IMR-90 (cell line): ENCODE data around the gene GNAT3. TPM values are rescaled to one million over a fixed set of nuclear protein-coding genes. Genes with fewer than 3 reads are reported as not detected.

Source experiments
- ATAC-seq: fragments of 200-7000 bp; cut with Tn5 transposase; 2 replicates; pipeline ENCODE4 v1.9.1; 2020; ENCODE audit warnings: low read depth, mild to moderate bottlenecking, moderate library complexity
- BruUV-seq: library from RNA; stranded (reverse); fragments of 400-500 nt; replicated peaks from 2 replicates; lab custom pipeline; 2021; lab: Mats Ljungman, UMichigan
- CTCF ChIA-PET: fragments of 300-600 bp; formaldehyde crosslinking; extraction: SDS; loops from one replicate; lab custom pipeline; 2021; ENCODE audit warnings: antibody characterized with exemption; lab: Yijun Ruan, JAX
- POLR2A ChIA-PET: fragments of 300-600 bp; sonication (Branson Sonifier 250); formaldehyde crosslinking; loops from one replicate; lab custom pipeline; 2022; ENCODE audit warnings: antibody characterized with exemption; ENCODE audit not compliant: unreplicated experiment; lab: Charles Lee
- DNase-seq: peaks from one replicate; pipeline ENCODE4 v3.0.0; 2013
- H2AFZ ChIP-seq: replicated peaks from 2 replicates; pipeline ENCODE3; 2013; ENCODE audit warnings: low read length, mild to moderate bottlenecking; ENCODE audit not compliant: poor library complexity
- H2AK5ac ChIP-seq: 2 replicates; pipeline ENCODE4 v1.6.1; 2013; ENCODE audit warnings: low read depth, low read length, inconsistent platforms
- H2AK9ac ChIP-seq: replicated peaks from 2 replicates; pipeline ENCODE3; 2013; ENCODE audit warnings: mild to moderate bottlenecking, low read depth, low read length, moderate library complexity; ENCODE audit not compliant: poor library complexity
- H2BK120ac ChIP-seq: 2 replicates; pipeline ENCODE4 v1.6.1; 2013; ENCODE audit warnings: low read depth, low read length, inconsistent platforms
- H2BK15ac ChIP-seq: 3 replicates; pipeline ENCODE4 v1.6.1; 2013; ENCODE audit warnings: low read depth, low read length, inconsistent platforms
- H2BK20ac ChIP-seq: 2 replicates; pipeline ENCODE4 v1.6.1; 2013; ENCODE audit warnings: low read depth, mild to moderate bottlenecking, inconsistent platforms, low read length, moderate library complexity
- H2BK5ac ChIP-seq: 2 replicates; pipeline ENCODE4 v1.6.1; 2013; ENCODE audit warnings: mild to moderate bottlenecking, low read depth, low read length, inconsistent platforms; ENCODE audit not compliant: poor library complexity, severe bottlenecking
- H3K14ac ChIP-seq: replicated peaks from 2 replicates; pipeline ENCODE4 v1.6.1; 2013; ENCODE audit warnings: low read depth, low read length, inconsistent platforms
- H3K18ac ChIP-seq: 2 replicates; pipeline ENCODE4 v1.6.1; 2013; ENCODE audit warnings: low read depth, low read length, control low read depth
- H3K23ac ChIP-seq: 2 replicates; pipeline ENCODE4 v1.6.1; 2013; ENCODE audit warnings: low read depth, low read length, inconsistent platforms
- H3K27ac ChIP-seq: 2 replicates; pipeline ENCODE4 v1.5.1; 2013; ENCODE audit warnings: mild to moderate bottlenecking, control low read depth, low read length; ENCODE audit not compliant: insufficient read depth
- H3K27me3 ChIP-seq: 2 replicates; pipeline ENCODE4 v1.6.1; 2013; ENCODE audit warnings: low read length; ENCODE audit not compliant: control insufficient read depth, insufficient read depth
- H3K36me3 ChIP-seq: 2 replicates; pipeline ENCODE4 v1.6.1; 2013; ENCODE audit warnings: low read length, mixed read lengths; ENCODE audit not compliant: control insufficient read depth, insufficient read depth
- H3K4ac ChIP-seq: 2 replicates; pipeline ENCODE4 v1.6.1; 2013; ENCODE audit warnings: low read depth, low read length, inconsistent platforms
- H3K4me1 ChIP-seq: 2 replicates; pipeline ENCODE4 v1.6.1; 2013; ENCODE audit warnings: low read length, mixed read lengths; ENCODE audit not compliant: control insufficient read depth, insufficient read depth
- H3K4me2 ChIP-seq: 2 replicates; pipeline ENCODE4 v1.6.1; 2013; ENCODE audit warnings: low read depth, mild to moderate bottlenecking, control low read depth, low read length, moderate library complexity
- H3K4me3 ChIP-seq: 2 replicates; pipeline ENCODE4 v1.5.1; 2013; ENCODE audit warnings: low read depth, mild to moderate bottlenecking, control low read depth, low read length, moderate library complexity; ENCODE audit not compliant: insufficient read depth
- H3K56ac ChIP-seq: 2 replicates; pipeline ENCODE4 v1.6.1; 2013; ENCODE audit warnings: low read length, inconsistent platforms; ENCODE audit not compliant: insufficient read depth; ENCODE audit errors: extremely low read depth
- H3K79me1 ChIP-seq, 2 experiments: 2 replicates each; pipeline ENCODE4 v1.6.1; 2013; ENCODE audit warnings: low read length in 2 of 2, inconsistent platforms in 1 of 2, low read depth in 1 of 2
- H3K9ac ChIP-seq: 2 replicates; pipeline ENCODE4 v1.6.1; 2013; ENCODE audit warnings: low read depth, low read length, control low read depth
- H3K9me1 ChIP-seq: 2 replicates; pipeline ENCODE4 v1.6.1; 2013; ENCODE audit warnings: low read length, inconsistent platforms; ENCODE audit not compliant: insufficient read depth
- H3K9me3 ChIP-seq: 2 replicates; pipeline ENCODE4 v1.6.1; 2013; ENCODE audit warnings: low read length; ENCODE audit not compliant: control insufficient read depth, insufficient read depth
- H4K20me1 ChIP-seq: 2 replicates; pipeline ENCODE4 v1.6.1; 2013; ENCODE audit warnings: low read length, inconsistent platforms; ENCODE audit not compliant: insufficient read depth
- H4K5ac ChIP-seq: 2 replicates; pipeline ENCODE4 v1.6.1; 2013; ENCODE audit warnings: mild to moderate bottlenecking, low read depth, low read length, control low read depth
- H4K8ac ChIP-seq, 2 experiments: 2 replicates each; pipeline ENCODE4 v1.6.1; 2013; ENCODE audit warnings: low read depth in 2 of 2, low read length in 2 of 2, control low read depth in 1 of 2, inconsistent platforms in 1 of 2
- H4K91ac ChIP-seq: 2 replicates; pipeline ENCODE4 v1.6.1; 2013; ENCODE audit warnings: low read depth, low read length, inconsistent platforms; ENCODE audit not compliant: insufficient read depth
- BHLHE40 ChIP-seq: fragments of 150-350 bp; IDR thresholded peaks from 2 replicates; pipeline ENCODE4 v1.6.1; 2016; ENCODE audit warnings: mild to moderate bottlenecking, low read depth, low read length
- CEBPB ChIP-seq: IDR thresholded peaks from 2 replicates; pipeline ENCODE4 v1.6.1; 2012; ENCODE audit warnings: low read depth, low read length, improper control_type of control experiment
- CHD1 ChIP-seq: IDR thresholded peaks from 2 replicates; pipeline ENCODE4 v1.6.1; 2012; ENCODE audit warnings: low read depth, low read length, improper control_type of control experiment
- ELK1 ChIP-seq: fragments of 150-350 bp; IDR thresholded peaks from 2 replicates; pipeline ENCODE4 v1.6.1; 2016; ENCODE audit warnings: low read depth, mild to moderate bottlenecking, low read length, moderate library complexity, borderline replicate concordance
- FOS ChIP-seq: fragments of 150-350 bp; IDR thresholded peaks from 2 replicates; pipeline ENCODE4 v1.6.1; 2016; ENCODE audit warnings: low read depth, low read length
- MAFK ChIP-seq: IDR thresholded peaks from 2 replicates; pipeline ENCODE4 v1.6.1; 2012; ENCODE audit warnings: low read depth, low read length, improper control_type of control experiment
- MAZ ChIP-seq: IDR thresholded peaks from 2 replicates; pipeline ENCODE4 v1.6.1; 2012; ENCODE audit warnings: low read depth, mild to moderate bottlenecking, low read length, improper control_type of control experiment, moderate library complexity, borderline replicate concordance
- NFE2L2 ChIP-seq: fragments of 150-350 bp; IDR thresholded peaks from 2 replicates; pipeline ENCODE4 v1.6.1; 2016; ENCODE audit warnings: low read depth, mild to moderate bottlenecking, low read length
- POLR2A ChIP-seq: IDR thresholded peaks from 2 replicates; pipeline ENCODE4 v1.6.1; 2012; ENCODE audit warnings: mild to moderate bottlenecking, low read depth, low read length
- RAD21 ChIP-seq: IDR thresholded peaks from 2 replicates; pipeline ENCODE4 v1.6.1; 2012; ENCODE audit warnings: low read length, improper control_type of control experiment
- RCOR1 ChIP-seq: IDR thresholded peaks from 2 replicates; pipeline ENCODE4 v1.6.1; 2012; ENCODE audit warnings: mild to moderate bottlenecking, low read length, improper control_type of control experiment; ENCODE audit not compliant: insufficient replicate concordance
- RFX5 ChIP-seq: IDR thresholded peaks from 2 replicates; pipeline ENCODE4 v1.8.0; 2012; ENCODE audit warnings: low read depth, mild to moderate bottlenecking, low read length, moderate library complexity
- SMC3 ChIP-seq: fragments of 150-350 bp; IDR thresholded peaks from 2 replicates; pipeline ENCODE4 v1.6.1; 2016; ENCODE audit warnings: low read depth, mild to moderate bottlenecking, antibody characterized with exemption, low read length, moderate library complexity
- USF2 ChIP-seq: fragments of 150-350 bp; IDR thresholded peaks from 2 replicates; pipeline ENCODE4 v1.6.1; 2017; ENCODE audit warnings: mild to moderate bottlenecking, antibody characterized with exemption, low read length, low read depth
- WGBS, 2 experiments: methylation state at CpG; one replicate each; pipeline versions ENCODE4 v1.1.5 to v1.1.7; 2013; ENCODE audit warnings: missing lambda C conversion rate in 2 of 2; ENCODE audit not compliant: insufficient read length in 1 of 2; ENCODE audit errors: extremely low coverage in 2 of 2; 5-methylcytosine and 5-hydroxymethylcytosine counted together
- dilution Hi-C: fragments of 300-500 bp; cut with HindIII; formaldehyde crosslinking; loops from one replicate; pipeline ENCODE4 v1.14.3; 2018; ENCODE audit warnings: low sequenced_read_pairs; ENCODE audit not compliant: unreplicated experiment
- in situ Hi-C: fragments of 300-500 bp; cut with MboI; formaldehyde crosslinking; loops from 3 replicates; pipeline ENCODE4 v1.14.3; 2019; ENCODE audit warnings: low sequenced_read_pairs, inconsistent platforms, mixed read lengths
- intact Hi-C: fragments of 100-400 bp; cut with micrococcal nuclease; formaldehyde crosslinking; loops from 2 replicates; pipeline ENCODE4 v1.10.0; 2022
- polyA plus RNA-seq, 3 experiments: library from polyadenylated mRNA; depleted of rRNA; stranded (reverse); fragments of >200 nt; gene quantifications; 2 replicates each; pipeline ENCODE4 v1.2.3, GENCODE V29; 2012; ENCODE audit warnings: low replicate concordance in 1 of 3
- total RNA-seq: library from RNA; depleted of rRNA; stranded (reverse); fragments of >200 nt; gene quantifications from 2 replicates; pipeline ENCODE4 v1.2.3, GENCODE V29; 2012

GNAT3 gene
- total and polyA plus RNA-seq, 2 of the 4 experiments (the other 2 are of a cell fraction), result not detected

DNA sequence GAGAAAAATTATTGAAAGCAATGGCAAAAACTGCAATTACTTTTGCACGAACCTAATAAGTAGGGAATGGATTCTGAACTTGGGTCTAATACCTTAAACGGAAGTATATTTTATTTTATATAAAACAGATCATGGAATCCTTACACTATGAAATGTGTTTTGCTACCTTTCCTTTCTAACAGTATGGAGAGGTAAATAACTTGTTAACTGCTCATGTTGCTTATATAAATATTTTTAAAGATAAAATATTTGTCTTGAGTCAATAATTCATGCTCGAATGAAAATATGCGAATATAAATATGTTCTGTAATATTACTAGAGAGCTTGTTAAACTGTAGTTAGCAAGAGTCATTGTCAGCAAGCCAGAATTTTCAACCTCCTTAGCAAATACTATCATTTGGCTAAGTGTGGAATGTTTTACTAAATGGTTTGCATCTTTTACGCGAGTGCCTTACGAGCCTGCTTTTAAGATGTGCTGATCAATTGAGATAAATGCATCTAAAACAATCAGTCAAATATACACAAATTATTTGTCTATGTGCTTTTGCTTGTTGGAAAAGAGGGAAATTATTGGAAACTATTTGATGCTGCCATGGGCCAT, 5.9 kb downstream of the GNAT3 start:
- H3K27me3 ChIP-seq, result no peaks in the 10 kb centered on the region
- ATAC-seq (no peak), DNase-seq (no peak)
- H3K9me3 ChIP-seq, result no peaks in the 10 kb centered on the region
- dilution Hi-C loops (no loop called here), in situ Hi-C loops (no loop called here), intact Hi-C loops (loop anchor here (5.0 kb wide), 1 partner anchor 1796 kb away; no protein-coding TSS in a partner anchor)
- no peaks in the 10 kb centered on the region for H3K36me3 ChIP-seq
- H4K5ac ChIP-seq, result no peak overlapping the region
- no peak overlapping the region for H2BK20ac ChIP-seq
- H2BK5ac ChIP-seq, result no peak overlapping the region
- no peak overlapping the region for H2BK120ac ChIP-seq
- no peak overlapping the region for H2AK9ac ChIP-seq
- no peak overlapping the region for H3K18ac ChIP-seq
- H3K4me2 ChIP-seq, result no peak overlapping the region
- H3K4me1 ChIP-seq, result no peaks in the 10 kb centered on the region
- no CpG with 5 or more reads among the region's 7 CpGs for WGBS, 2 experiments
- no peaks in the 10 kb centered on the region for H3K9me1 ChIP-seq
- no peak overlapping the region for H3K4me3 ChIP-seq
- no peak overlapping the region for H4K91ac ChIP-seq
- TF ChIP-seq RFX5, result no peak
- no peak for TF ChIP-seq USF2
- no peak for TF ChIP-seq BHLHE40
- TF ChIP-seq RAD21, result no peak
- no peak for TF ChIP-seq FOS
- TF ChIP-seq CEBPB, result no peak
- no peak for TF ChIP-seq MAZ
- TF ChIP-seq ELK1, result no peak
- TF ChIP-seq MAFK, result no peak
- TF ChIP-seq NFE2L2, result no peak
- TF ChIP-seq RCOR1, result no peak
- TF ChIP-seq SMC3, result no peak
- no peak for TF ChIP-seq CHD1
- TF ChIP-seq POLR2A, result no peak
- no peak overlapping the region for H2BK15ac ChIP-seq
- CTCF ChIA-PET, result no interaction called here
- H4K8ac ChIP-seq, result no peak overlapping the region
- no peaks in the 10 kb centered on the region for H3K79me1 ChIP-seq
- H2AFZ ChIP-seq, result no peak overlapping the region
- no peak overlapping the region for H3K23ac ChIP-seq
- BruUV-seq, result no TSS peak
- POLR2A ChIA-PET, result no interaction called here
- H3K4ac ChIP-seq, result no peak overlapping the region
- H3K14ac ChIP-seq, result no peak overlapping the region
- no peak overlapping the region for H2AK5ac ChIP-seq
- H3K27ac ChIP-seq, result no peak overlapping the region
- no peak overlapping the region for H3K9ac ChIP-seq
- no peak overlapping the region for H3K56ac ChIP-seq
- H4K20me1 ChIP-seq, result no peaks in the 10 kb centered on the region
